SK-MEL-5 (cell line): ENCODE results near the gene DYNC2LI1. TPM values are rescaled to one million over a fixed set of nuclear protein-coding genes. Genes with fewer than 3 reads are reported as not detected.

Experiments used
- DNase-seq: peaks from one replicate; pipeline ENCODE4 v3.0.0-alpha.2; 2016; ENCODE audit warnings: low read depth, low spot score
- in situ Hi-C: cut with HindIII; loops from 2 replicates; pipeline ENCODE4 v1.10.0; 2016; ENCODE audit warnings: low sequenced_read_pairs, high pct_unique_total_duplicates, low pct_unique_long_range_greater_than_20kb
- total RNA-seq: library from RNA; depleted of rRNA; stranded (reverse); fragments of >200 nt; shearing (Covaris generic); gene quantifications from 2 replicates; pipeline ENCODE4 v1.2.3, GENCODE V29; 2014

The DYNC2LI1 gene
- total RNA-seq, 1 experiment from 2014 or later: 75.9 TPM

GRCh38 chr2:43754180-43754579 is 19.7 kb upstream of the DYNC2LI1 start:
- DNase-seq: peak; percentile 99
- in situ Hi-C loops: no loop called here

DNA sequence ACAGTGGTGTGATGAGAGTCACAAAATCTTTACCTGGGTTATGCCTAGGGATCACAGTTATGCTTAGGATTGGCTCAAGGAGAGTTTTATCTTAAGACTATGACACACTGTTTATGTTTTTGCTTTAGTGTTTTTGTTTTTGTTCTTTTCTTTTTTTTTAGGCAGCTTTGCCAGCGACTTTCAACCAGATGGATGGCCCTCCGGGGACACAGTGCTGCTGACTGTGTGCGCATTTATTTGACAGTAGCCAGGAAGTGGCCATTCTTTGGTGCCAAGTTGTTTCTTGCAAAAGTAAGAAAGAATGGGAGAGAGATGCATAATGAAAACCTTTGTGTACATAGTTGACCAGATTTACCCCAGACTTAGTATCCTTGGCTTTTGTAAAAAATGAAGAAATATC is 15.1 kb upstream of the DYNC2LI1 start:
- DNase-seq: peak; percentile 85
- in situ Hi-C loops: no loop called here

DNA sequence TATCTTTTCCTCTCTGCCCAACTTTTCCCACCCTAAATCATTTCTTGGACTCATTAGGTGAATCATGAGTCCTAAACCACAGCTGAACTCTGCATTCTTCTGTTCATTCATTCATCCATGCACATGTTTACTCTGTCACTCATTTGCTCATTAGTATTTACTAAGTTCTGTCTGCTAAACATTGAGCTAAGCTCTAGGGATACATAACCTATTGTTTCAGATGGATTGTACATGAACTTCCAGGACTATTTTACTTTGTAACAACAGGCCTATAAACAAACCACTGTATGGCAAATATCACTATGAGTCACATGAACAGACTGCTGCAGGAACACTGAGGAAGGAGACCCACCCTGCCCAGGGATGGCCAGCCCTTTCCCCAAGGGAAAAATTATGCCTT is 14.6 kb upstream of the DYNC2LI1 start:
- peak; percentile 96 for DNase-seq
- in situ Hi-C loops: no loop called here

GRCh38 chr2:43762286-43762685 is 11.6 kb upstream of the DYNC2LI1 start:
- in situ Hi-C loops: no loop called here
- no peak for DNase-seq

GRCh38 chr2:43763091-43763490 is 10.7 kb upstream of the DYNC2LI1 start:
- in situ Hi-C loops: no loop called here

DNA sequence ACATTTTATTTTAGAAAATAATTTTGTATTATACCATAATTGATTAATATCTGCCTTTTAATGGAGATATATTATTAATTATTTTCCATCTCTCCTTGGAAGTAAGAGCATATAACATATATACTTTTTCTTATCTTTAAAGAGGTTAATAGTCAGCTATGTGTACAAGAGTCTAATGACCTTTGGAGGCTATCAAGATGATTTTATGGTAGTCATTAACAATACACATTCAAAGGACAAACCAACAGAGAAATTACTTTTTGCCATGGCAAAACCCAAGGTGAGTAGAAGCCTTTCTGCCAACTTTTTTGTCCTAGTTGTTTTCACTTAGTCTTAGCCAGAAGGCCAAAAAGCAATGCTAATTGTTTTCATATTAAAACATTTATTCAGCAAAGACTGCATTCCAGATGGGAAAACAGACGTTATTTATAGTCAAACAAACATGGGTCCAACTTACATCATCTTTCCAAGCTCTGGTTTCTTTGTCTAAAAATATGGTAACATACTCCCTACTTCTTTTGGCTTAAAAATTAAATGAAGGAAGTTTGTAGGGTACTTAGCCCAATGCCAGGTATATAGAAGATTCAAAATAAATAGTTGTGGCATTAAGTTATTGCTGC is 9.6 kb upstream of the DYNC2LI1 start:
- in situ Hi-C loops: no loop called here
- no peak for DNase-seq

More at GRCh38 chr2:43763091-43763490, 10.7 kb upstream of the DYNC2LI1 start:
- no peak for DNase-seq

- DNase-seq: no peak
- in situ Hi-C loops: no loop called here
Measured at GRCh38 chr2:43766006-43766405, 7.8 kb upstream of the DYNC2LI1 start.

DNA sequence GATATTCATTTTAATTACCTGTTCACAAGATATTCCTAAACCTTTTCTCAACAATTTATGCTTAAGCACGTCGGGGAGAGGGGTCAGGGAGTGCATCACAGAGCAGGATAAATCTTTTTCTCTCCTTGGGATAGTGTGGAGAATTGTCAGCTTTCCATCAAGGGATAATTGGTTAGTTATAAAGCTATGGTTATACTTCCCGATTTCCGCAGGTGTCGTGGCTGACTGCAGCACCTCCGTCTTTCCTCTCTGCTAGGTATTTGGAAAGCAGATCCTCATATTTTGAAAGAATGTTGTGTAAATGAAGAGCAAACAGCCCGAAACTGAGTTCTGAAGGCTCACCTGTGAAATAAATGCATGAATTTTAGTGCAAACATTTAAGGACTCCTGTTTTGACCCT is 778 bp downstream of the DYNC2LI1 start:
- no peak for DNase-seq
- in situ Hi-C loops: no loop called here

DNA sequence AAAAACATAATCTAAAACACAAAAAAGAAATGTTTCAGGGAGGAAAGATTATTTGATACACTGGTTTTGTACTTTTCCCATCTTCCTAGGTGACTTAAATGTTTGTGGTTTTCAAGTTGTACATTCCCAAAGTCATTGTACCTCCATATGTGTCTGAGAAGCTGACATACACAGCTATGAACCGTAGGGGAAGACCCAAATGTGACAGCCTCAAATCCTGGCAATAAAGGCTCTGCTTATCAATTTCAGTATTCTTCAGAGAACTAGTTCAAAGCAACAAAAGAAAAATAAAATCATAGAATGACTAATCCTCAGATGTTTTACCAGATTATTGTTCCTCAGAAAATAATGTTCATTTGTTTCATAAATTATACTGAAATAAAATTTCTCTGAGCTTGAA is 2.5 kb downstream of the DYNC2LI1 start:
- in situ Hi-C loops: no loop called here
- DNase-seq: no peak

DNA sequence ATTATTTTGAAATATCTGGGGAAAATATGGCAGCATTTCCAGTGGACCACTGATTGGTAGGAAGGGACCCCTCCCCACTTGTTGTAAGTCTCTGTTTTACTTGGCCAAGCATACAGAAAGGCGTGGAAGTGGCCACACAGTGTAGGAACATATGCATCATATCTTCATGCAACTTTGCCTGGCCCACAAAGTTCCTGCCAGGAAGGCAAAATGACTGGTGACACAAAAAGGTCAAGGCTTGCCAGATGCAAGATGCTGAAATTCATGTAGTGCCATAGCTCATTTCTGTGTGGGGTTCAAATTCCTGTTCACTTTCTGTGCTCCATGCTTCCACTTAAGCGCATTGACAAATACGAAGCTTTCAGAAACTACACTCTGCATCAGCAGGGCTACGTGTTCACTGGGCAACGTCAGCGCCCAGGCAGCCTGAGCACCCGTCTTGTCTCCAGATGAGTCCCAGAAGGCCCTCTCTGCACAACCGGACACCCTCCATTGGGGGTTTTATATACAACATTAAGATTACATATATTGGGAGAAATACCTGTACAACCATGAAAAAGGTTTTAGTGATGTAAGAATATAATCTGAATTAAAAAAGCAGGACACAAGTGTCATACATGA is 3.6 kb downstream of the DYNC2LI1 start:
- DNase-seq: no peak
- in situ Hi-C loops: no loop called here

DNA sequence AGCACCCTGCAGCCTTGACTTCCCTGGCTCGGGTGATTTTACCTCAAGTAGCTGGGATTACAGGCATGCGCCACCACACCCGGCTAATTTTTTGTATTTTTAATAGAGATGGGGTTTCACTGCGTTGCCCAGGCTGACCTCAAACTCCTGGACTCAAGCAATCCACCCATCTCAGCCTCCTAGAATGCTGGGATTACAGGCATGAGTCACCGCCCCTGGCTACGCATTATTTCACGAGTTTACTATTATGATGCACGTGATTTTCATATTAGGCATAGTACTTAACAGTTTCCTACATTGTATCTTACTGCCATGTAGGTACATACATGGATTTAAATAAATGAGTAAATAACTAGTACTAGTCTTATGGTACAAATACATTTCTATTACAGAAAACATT is 4.4 kb downstream of the DYNC2LI1 start:
- in situ Hi-C loops: no loop called here
- DNase-seq: peak; percentile 48

GRCh38 chr2:43787895-43788294 is 14.1 kb downstream of the DYNC2LI1 start:
- in situ Hi-C loops: no loop called here

DNA sequence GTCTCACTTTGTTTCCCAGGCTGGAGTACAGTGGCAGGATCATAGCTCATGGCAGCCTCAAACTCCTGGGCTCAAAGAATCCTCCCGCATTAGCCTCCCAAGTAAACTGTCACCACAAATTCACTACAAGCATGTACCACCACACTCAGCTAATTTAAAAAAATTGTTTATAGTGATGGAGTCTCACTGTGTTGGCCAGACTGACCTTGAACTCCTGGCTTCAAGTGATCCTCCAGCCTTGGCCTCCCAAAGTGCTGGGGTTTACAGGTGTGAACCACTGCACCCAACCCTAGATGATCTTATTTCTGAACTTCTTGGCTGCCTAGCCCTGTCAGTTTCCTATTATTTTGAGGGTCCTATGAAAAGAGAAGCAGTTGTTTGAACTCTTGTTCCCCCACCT is 14.8 kb downstream of the DYNC2LI1 start:
- DNase-seq: no peak
- in situ Hi-C loops: no loop called here

More at GRCh38 chr2:43787895-43788294, 14.1 kb downstream of the DYNC2LI1 start:
- no peak for DNase-seq

GRCh38 chr2:43790147-43790546 is 16.3 kb downstream of the DYNC2LI1 start:
- in situ Hi-C loops: no loop called here
- DNase-seq: no peak

GRCh38 chr2:43791035-43791765 is 17.4 kb downstream of the DYNC2LI1 start:
- in situ Hi-C loops: no loop called here
- DNase-seq: peak; percentile 45

- in situ Hi-C loops: no loop called here
- DNase-seq: peak; percentile 97
Measured at GRCh38 chr2:43792653-43793052, 18.8 kb downstream of the DYNC2LI1 start.

GRCh38 chr2:43794956-43795355 is 21.1 kb downstream of the DYNC2LI1 start:
- in situ Hi-C loops: no loop called here
- no peak for DNase-seq

- in situ Hi-C loops: no loop called here
- DNase-seq: peak; percentile 86
Measured at GRCh38 chr2:43796206-43796605, 22.4 kb downstream of the DYNC2LI1 start.

DNA sequence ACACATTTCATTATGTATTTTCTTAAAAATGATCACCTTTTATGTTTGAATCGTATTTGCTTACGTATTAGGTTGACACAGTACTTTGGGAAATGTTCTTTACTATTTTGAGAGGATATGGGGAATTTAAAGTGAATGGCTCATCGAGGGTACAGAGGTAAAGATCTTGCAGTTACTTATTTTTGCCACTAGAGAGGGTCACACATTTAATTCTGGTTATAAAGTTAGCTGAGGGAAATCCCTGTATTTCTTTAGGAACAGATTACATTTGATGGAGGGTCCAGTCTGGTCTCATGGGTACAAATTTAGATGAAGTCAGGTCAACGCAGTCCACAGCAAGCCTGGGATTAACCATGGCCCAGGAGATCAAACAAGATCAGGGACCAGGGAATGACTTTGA is 24.5 kb downstream of the DYNC2LI1 start:
- in situ Hi-C loops: no loop called here
- DNase-seq: peak; percentile 56
